Naive thymus-derived CD4-positive, alpha-beta T cell (primary cell): ENCODE data around the gene PIP4K2B. TPM values are rescaled to one million over a fixed set of nuclear protein-coding genes. Genes with fewer than 3 reads are reported as not detected.
"Not testable (repeated sequence)": the region's sequence is repeated elsewhere in the genome, so short reads cannot be mapped to it uniquely, and the experiment has no call there.

Experiments
- ATAC-seq: fragments of 150-1000 bp; cut with Tn5 transposase; 2 replicates; pipeline ENCODE4 v1.10.0; 2021; ENCODE audit warnings: mild to moderate bottlenecking, moderate library complexity
- CTCF ChIA-PET: fragments of 350-600 bp; sonication (Branson Sonifier 250); formaldehyde crosslinking; loops from one replicate; lab custom pipeline; 2021; ENCODE audit warnings: antibody characterized with exemption; lab: Charles Lee
- POLR2A ChIA-PET: fragments of 350-600 bp; sonication (Branson Sonifier 250); formaldehyde crosslinking; loops from one replicate; lab custom pipeline; 2021; ENCODE audit warnings: antibody characterized with exemption, inconsistent platforms; lab: Charles Lee
- DNase-seq, 9 donors: peaks; one replicate each; pipeline versions ENCODE4 v3.0.0 to v3.0.0-alpha.2; 2020 to 2022; ENCODE audit warnings: mixed read lengths in 1 of 9
- H3K27ac ChIP-seq: one replicate; pipeline ENCODE4 v1.7.0; 2013; ENCODE audit warnings: mild to moderate bottlenecking, low read depth, low read length, moderate library complexity
- H3K27me3 ChIP-seq, 2 donors: one replicate each; pipeline ENCODE4 v1.7.0; 2013; ENCODE audit warnings: low read length in 2 of 2, mild to moderate bottlenecking in 2 of 2, moderate library complexity in 2 of 2; ENCODE audit not compliant: control insufficient read depth in 2 of 2, insufficient read depth in 2 of 2
- H3K36me3 ChIP-seq, 3 experiments: 1 replicate in 2 of 3; 2 replicates in 1 of 3; pipeline ENCODE4 v1.7.0; 2013; ENCODE audit warnings: low read length in 3 of 3, mild to moderate bottlenecking in 3 of 3, moderate library complexity in 1 of 3; ENCODE audit not compliant: insufficient read depth in 3 of 3, control insufficient read depth in 2 of 3
- H3K4me1 ChIP-seq, 2 donors: one replicate each; pipeline ENCODE4 v1.7.0; 2013; ENCODE audit warnings: low read length in 2 of 2, mild to moderate bottlenecking in 2 of 2, moderate library complexity in 1 of 2; ENCODE audit not compliant: control insufficient read depth in 2 of 2, insufficient read depth in 2 of 2
- H3K4me3 ChIP-seq: 2 replicates; pipeline ENCODE4 v1.7.0; 2013; ENCODE audit warnings: mild to moderate bottlenecking, low read length
- H3K9me3 ChIP-seq, 3 experiments: 1 replicate in 2 of 3; 2 replicates in 1 of 3; pipeline ENCODE4 v1.7.0; 2013; ENCODE audit warnings: low read length in 3 of 3; ENCODE audit not compliant: control insufficient read depth in 2 of 3
- H3K27ac Mint-ChIP-seq, 9 donors: one replicate each; pipeline ENCODE4 v1.8.0; 2020 to 2022; ENCODE audit warnings: mixed read lengths in 9 of 9, mild to moderate bottlenecking in 8 of 9, moderate library complexity in 5 of 9, inconsistent platforms in 2 of 9
- H3K27me3 Mint-ChIP-seq, 5 donors: one replicate each; pipeline ENCODE4 v1.8.0; 2021 to 2022; ENCODE audit warnings: mixed read lengths in 5 of 5, mild to moderate bottlenecking in 1 of 5
- H3K36me3 Mint-ChIP-seq, 5 donors: one replicate each; pipeline ENCODE4 v1.8.0; 2020 to 2022; ENCODE audit warnings: mixed read lengths in 5 of 5, mild to moderate bottlenecking in 3 of 5, inconsistent platforms in 1 of 5
- H3K4me1 Mint-ChIP-seq, 7 donors: one replicate each; pipeline ENCODE4 v1.8.0; 2020 to 2022; ENCODE audit warnings: mixed read lengths in 7 of 7, mild to moderate bottlenecking in 3 of 7, inconsistent platforms in 1 of 7
- H3K4me3 Mint-ChIP-seq, 10 donors: one replicate each; pipeline ENCODE4 v1.8.0; 2020 to 2022; ENCODE audit warnings: mild to moderate bottlenecking in 10 of 10, mixed read lengths in 10 of 10, moderate library complexity in 6 of 10, inconsistent platforms in 2 of 10
- H3K9me3 Mint-ChIP-seq, 11 donors: one replicate each; pipeline ENCODE4 v1.8.0; 2020 to 2022; ENCODE audit warnings: mixed read lengths in 11 of 11, mild to moderate bottlenecking in 4 of 11, inconsistent platforms in 1 of 11, moderate library complexity in 1 of 11
- intact Hi-C, 2 donors: fragments of 100-400 bp; cut with micrococcal nuclease; formaldehyde crosslinking; loops; one replicate each; pipeline ENCODE4 v1.15.1; 2023
- polyA plus RNA-seq, 2 donors: library from polyadenylated mRNA; unstranded; fragments of 300-500 nt; fragmentation: Illumina TruSeq; gene quantifications; one replicate each; pipeline ENCODE4 v1.2.3, GENCODE V29; 2021
- total RNA-seq, 6 experiments: library from RNA in 5 of 6; stranded (reverse) in 5 of 6; gene quantifications; 1 replicate in 5 of 6; 2 replicates in 1 of 6; pipeline ENCODE4 v1.2.3 and lab custom pipeline; 2021 to 2026

PIP4K2B gene
- total and polyA plus RNA-seq, 7 experiments from 2014 or later, result 17.5 to 67.9 (median 39.5) TPM

- intact Hi-C loops, H3K27me3 ChIP-seq, H3K9me3 ChIP-seq, H3K9me3 Mint-ChIP-seq, H3K4me3 ChIP-seq, H3K27me3 Mint-ChIP-seq, H3K27ac ChIP-seq, DNase-seq, ATAC-seq, CTCF ChIA-PET: not testable (repeated sequence)
- H3K36me3 Mint-ChIP-seq, result peaks cover 0 to 23% (median 4%) of the 10 kb centered on the region in 5 donors
- POLR2A ChIA-PET, result interaction anchor here (0.9 to 15.9 kb wide), 2 partner anchors 19 to 26 kb away, joined by 7 to 317 read pairs; partner anchors contain the start of gene MLLT6
- H3K4me3 Mint-ChIP-seq, result peak overlapping the region in 6 of 10 donors; percentile 8 to 72 (median 49)
- Histone ChIP-seq H3K36me3 (peaks cover 4 to 40% (median 10%) of the 10 kb centered on the region in 3 experiments), H3K4me1 (peaks cover 35 to 51% of the 10 kb centered on the region in 2 donors)
- peaks cover 19 to 80% (median 55%) of the 10 kb centered on the region in 7 donors for H3K4me1 Mint-ChIP-seq
- peak overlapping the region in 7 of 9 donors; percentile 50 to 93 (median 79) for H3K27ac Mint-ChIP-seq
Measured at GRCh38 chr17:38726145-38726544, 73.2 kb downstream of the PIP4K2B start.

- H3K4me3 Mint-ChIP-seq, result peak overlapping the region in 4 of 10 donors; percentile 17 to 39 (median 30)
- no peaks in the 10 kb centered on the region for H3K27me3 Mint-ChIP-seq
- ATAC-seq (no peak), DNase-seq (no peak)
- ChIA-PET POLR2A (interaction anchor here (0.8 to 15.9 kb wide), 3 partner anchors 8 to 18 kb away, joined by 4 to 317 read pairs (median 4); partner anchors contain the start of gene MLLT6), CTCF (no interaction called here)
- peaks cover 29 to 43% of the 10 kb centered on the region in 2 donors for H3K4me1 ChIP-seq
- no peak overlapping the region for H3K4me3 ChIP-seq
- peak overlapping the region; percentile 41 for H3K27ac ChIP-seq
- peaks cover 10 to 50% (median 13%) of the 10 kb centered on the region in 3 experiments for H3K36me3 ChIP-seq
- intact Hi-C loops, result no loop called here
- H3K9me3 Mint-ChIP-seq, result peaks cover 0 to 4% (median 0%) of the 10 kb centered on the region in 11 donors
- H3K4me1 Mint-ChIP-seq, result peaks cover 26 to 78% (median 52%) of the 10 kb centered on the region in 7 donors
- H3K9me3 ChIP-seq, result no peaks in the 10 kb centered on the region
- peak overlapping the region in 7 of 9 donors; percentile 9 to 72 (median 48) for H3K27ac Mint-ChIP-seq
- H3K36me3 Mint-ChIP-seq, result peaks cover 0 to 23% (median 9%) of the 10 kb centered on the region in 5 donors
- no peaks in the 10 kb centered on the region for H3K27me3 ChIP-seq
Measured at GRCh38 chr17:38725066-38725465, 74.3 kb downstream of the PIP4K2B start.

- Histone ChIP-seq H3K27me3 (no peaks in the 10 kb centered on the region), H3K27ac (peak overlapping the region; percentile 41), H3K36me3 (peaks cover 10 to 56% (median 13%) of the 10 kb centered on the region in 3 experiments), H3K4me1 (peaks cover 25 to 40% of the 10 kb centered on the region in 2 donors), H3K9me3 (no peaks in the 10 kb centered on the region), H3K4me3 (no peak overlapping the region)
- H3K9me3 Mint-ChIP-seq, result peaks cover 0 to 4% (median 0%) of the 10 kb centered on the region in 11 donors
- DNase-seq (no peak), ATAC-seq (no peak)
- peak overlapping the region in 3 of 10 donors; percentile 17 to 34 (median 26) for H3K4me3 Mint-ChIP-seq
- peak overlapping the region in 6 of 9 donors; percentile 55 to 79 (median 70) for H3K27ac Mint-ChIP-seq
- ChIA-PET POLR2A (interaction anchor here (0.6 to 15.9 kb wide), 3 partner anchors 9 to 130 kb away, joined by 3 to 317 read pairs (median 4); partner anchors contain the start of gene MLLT6), CTCF (interaction anchor here (1.4 kb wide), 1 partner anchor 48 kb away, joined by 4 read pairs; no protein-coding TSS in a partner anchor)
- H3K36me3 Mint-ChIP-seq, result peaks cover 0 to 25% (median 9%) of the 10 kb centered on the region in 5 donors
- intact Hi-C loops, result no loop called here
- H3K4me1 Mint-ChIP-seq, result peaks cover 25 to 76% (median 50%) of the 10 kb centered on the region in 7 donors
- no peaks in the 10 kb centered on the region for H3K27me3 Mint-ChIP-seq
Measured at GRCh38 chr17:38724337-38724988, 74.9 kb downstream of the PIP4K2B start.

- DNase-seq (no peak), ATAC-seq (no peak)
- intact Hi-C loops, result no loop called here
- H3K4me3 ChIP-seq, result no peak overlapping the region
- H3K4me1 ChIP-seq, result peaks cover 3 to 13% of the 10 kb centered on the region in 2 donors
- H3K36me3 ChIP-seq, result peaks cover 16 to 83% (median 23%) of the 10 kb centered on the region in 3 experiments
- CTCF ChIA-PET, result interaction anchor here (0.6 to 1.1 kb wide), 2 partner anchors 16 to 46 kb away, joined by 3 read pairs; no protein-coding TSS in a partner anchor
- Mint-ChIP-seq H3K36me3 (peaks cover 0 to 28% (median 18%) of the 10 kb centered on the region in 5 donors), H3K4me3 (no peak overlapping the region), H3K4me1 (peaks cover 15 to 67% (median 37%) of the 10 kb centered on the region in 7 donors), H3K9me3 (no peaks in the 10 kb centered on the region), H3K27me3 (no peaks in the 10 kb centered on the region), H3K27ac (peak overlapping the region in 1 of 9 donors; percentile 78)
- peak overlapping the region; percentile 21 for H3K27ac ChIP-seq
- POLR2A ChIA-PET, result interaction anchor here (15.9 kb wide), 1 partner anchor 14 kb away, joined by 317 read pairs; the partner anchor contains the start of gene MLLT6
- H3K27me3 ChIP-seq, result no peaks in the 10 kb centered on the region
- H3K9me3 ChIP-seq, result no peaks in the 10 kb centered on the region
Measured at GRCh38 chr17:38721802-38722201, 77.6 kb downstream of the PIP4K2B start.

- Mint-ChIP-seq H3K4me1 (peaks cover 15 to 64% (median 37%) of the 10 kb centered on the region in 7 donors), H3K27ac (peak overlapping the region in 5 of 9 donors; percentile 5 to 80 (median 44)), H3K27me3 (no peaks in the 10 kb centered on the region), H3K36me3 (peaks cover 0 to 32% (median 19%) of the 10 kb centered on the region in 5 donors), H3K9me3 (no peaks in the 10 kb centered on the region), H3K4me3 (no peak overlapping the region)
- Histone ChIP-seq H3K27me3 (no peaks in the 10 kb centered on the region), H3K4me1 (peaks cover 3 to 12% of the 10 kb centered on the region in 2 donors), H3K9me3 (no peaks in the 10 kb centered on the region), H3K4me3 (no peak overlapping the region), H3K27ac (no peak overlapping the region), H3K36me3 (peaks cover 24 to 91% (median 30%) of the 10 kb centered on the region in 3 experiments)
- intact Hi-C loops, result no loop called here
- CTCF ChIA-PET, result no interaction called here
- ATAC-seq (no peak), DNase-seq (no peak)
- POLR2A ChIA-PET, result interaction anchor here (15.9 kb wide), 1 partner anchor 13 kb away, joined by 317 read pairs; the partner anchor contains the start of gene MLLT6
Measured at GRCh38 chr17:38720941-38721340, 78.4 kb downstream of the PIP4K2B start.

- Mint-ChIP-seq H3K4me1 (peaks cover 19 to 61% (median 38%) of the 10 kb centered on the region in 7 donors), H3K36me3 (peaks cover 0 to 38% (median 19%) of the 10 kb centered on the region in 5 donors), H3K9me3 (no peaks in the 10 kb centered on the region), H3K27ac (peak overlapping the region in 4 of 9 donors; percentile 54 to 70 (median 57)), H3K4me3 (no peak overlapping the region), H3K27me3 (no peaks in the 10 kb centered on the region)
- intact Hi-C loops, result no loop called here
- Histone ChIP-seq H3K36me3 (peaks cover 26 to 95% (median 30%) of the 10 kb centered on the region in 3 experiments), H3K27me3 (no peaks in the 10 kb centered on the region), H3K9me3 (no peaks in the 10 kb centered on the region), H3K4me3 (no peak overlapping the region), H3K27ac (no peak overlapping the region), H3K4me1 (peaks cover 3 to 5% of the 10 kb centered on the region in 2 donors)
- POLR2A ChIA-PET, result interaction anchor here (0.8 to 15.9 kb wide), 3 partner anchors 8 to 13 kb away, joined by 4 to 317 read pairs (median 53); partner anchors contain the start of gene MLLT6
- CTCF ChIA-PET, result no interaction called here
- no peak for ATAC-seq
- DNase-seq, result no peak
Measured at GRCh38 chr17:38719943-38720641, 79.3 kb downstream of the PIP4K2B start.
